Panc1 (cell line): ENCODE results near the gene TSC1. TPM values are rescaled to one million over a fixed set of nuclear protein-coding genes. Genes with fewer than 3 reads are reported as not detected.

Experiments used
- ATAC-seq: fragments of 200-7000 bp; cut with Tn5 transposase; 2 replicates; pipeline ENCODE4 v1.9.1; 2020; ENCODE audit warnings: mild to moderate bottlenecking, moderate library complexity
- BruUV-seq: library from RNA; stranded (reverse); fragments of 400-500 nt; replicated peaks from 2 replicates; lab custom pipeline; 2021; lab: Mats Ljungman, UMichigan
- CTCF ChIA-PET: fragments of 300-600 bp; sonication (Branson Sonifier 250); formaldehyde crosslinking; loops from one replicate; lab custom pipeline; 2022; ENCODE audit warnings: antibody characterized with exemption; lab: Charles Lee
- POLR2A ChIA-PET: fragments of 300-600 bp; sonication (Branson Sonifier 250); formaldehyde crosslinking; loops from one replicate; lab custom pipeline; 2022; ENCODE audit warnings: antibody characterized with exemption; lab: Charles Lee
- DNase-seq: peaks from one replicate; pipeline ENCODE4 v3.0.0-alpha.2; 2010; ENCODE audit warnings: low read depth, low spot score
- H3K27ac ChIP-seq: 2 replicates; pipeline ENCODE4 v1.5.1; 2011; ENCODE audit warnings: mild to moderate bottlenecking, low read length, inconsistent platforms
- H3K27me3 ChIP-seq: fragments of 200-500 bp; sonication (Bioruptor generic); 2 replicates; pipeline ENCODE4 v1.6.0; 2014; ENCODE audit warnings: low read length, inconsistent platforms; ENCODE audit not compliant: control insufficient read depth, insufficient read depth
- H3K36me3 ChIP-seq: fragments of 200-500 bp; sonication (Bioruptor generic); 2 replicates; pipeline ENCODE4 v1.5.1; 2014; ENCODE audit warnings: inconsistent platforms, mild to moderate bottlenecking, low read length, moderate library complexity; ENCODE audit not compliant: control insufficient read depth, insufficient read depth
- H3K4me1 ChIP-seq: 2 replicates; pipeline ENCODE4 v1.5.1; 2011; ENCODE audit warnings: inconsistent platforms, mild to moderate bottlenecking, low read length, moderate library complexity; ENCODE audit not compliant: control insufficient read depth, insufficient read depth
- H3K4me3 ChIP-seq, 2 experiments: 2 replicates each; pipeline ENCODE4 v1.5.1; 2011 to 2012; ENCODE audit warnings: low read depth in 2 of 2, low read length in 2 of 2, mild to moderate bottlenecking in 2 of 2, inconsistent platforms in 1 of 2, moderate library complexity in 1 of 2
- H3K9me3 ChIP-seq: fragments of 200-500 bp; sonication (Bioruptor generic); 2 replicates; pipeline ENCODE4 v1.5.1; 2014; ENCODE audit warnings: low read depth, mild to moderate bottlenecking, inconsistent platforms, low read length, moderate library complexity; ENCODE audit not compliant: control insufficient read depth, insufficient read depth
- POLR2AphosphoS5 ChIP-seq: IDR thresholded peaks from 2 replicates; pipeline ENCODE4 v1.6.1; 2012; ENCODE audit warnings: mild to moderate bottlenecking, low read depth, low read length, moderate library complexity
- SIN3A ChIP-seq: IDR thresholded peaks from 2 replicates; pipeline ENCODE4 v1.6.1; 2012; ENCODE audit warnings: low read depth, mild to moderate bottlenecking, low read length, moderate library complexity, borderline replicate concordance; ENCODE audit not compliant: insufficient read depth
- TCF7L2 ChIP-seq: IDR thresholded peaks from 2 replicates; pipeline ENCODE4 v1.6.1; 2011; ENCODE audit warnings: mild to moderate bottlenecking, low read depth, low read length, inconsistent platforms
- in situ Hi-C: cut with HindIII; loops from 2 replicates; pipeline ENCODE4 v1.10.0; 2016; ENCODE audit warnings: low sequenced_read_pairs, low pct_unique_long_range_greater_than_20kb
- intact Hi-C: fragments of 100-400 bp; cut with micrococcal nuclease; formaldehyde crosslinking; loops from one replicate; pipeline ENCODE4 v1.10.0; 2022; ENCODE audit not compliant: unreplicated experiment
- total RNA-seq: library from RNA; stranded (reverse); gene quantifications from one replicate; pipeline ENCODE4 v1.2.1, GENCODE V29; 2021; ENCODE audit not compliant: unreplicated experiment
- TF ChIP-seq, protein P1 (sequence below): fragments of 450-650 bp; IDR thresholded peaks from 2 replicates; pipeline ENCODE4 v1.5.1; 2017; ENCODE audit warnings: mild to moderate bottlenecking
- TF ChIP-seq, protein P2 (sequence below), 2 experiments: IDR thresholded peaks; 2 replicates each; pipeline ENCODE4 v1.6.1; 2011 to 2012; ENCODE audit warnings: low read depth in 2 of 2, control low read depth in 1 of 2, low read length in 1 of 2, mild to moderate bottlenecking in 1 of 2, moderate library complexity in 1 of 2; ENCODE audit not compliant: insufficient read depth in 1 of 2

TSC1 gene
- total RNA-seq, 1 experiment from 2014 or later, result 27.4 TPM

DNA sequence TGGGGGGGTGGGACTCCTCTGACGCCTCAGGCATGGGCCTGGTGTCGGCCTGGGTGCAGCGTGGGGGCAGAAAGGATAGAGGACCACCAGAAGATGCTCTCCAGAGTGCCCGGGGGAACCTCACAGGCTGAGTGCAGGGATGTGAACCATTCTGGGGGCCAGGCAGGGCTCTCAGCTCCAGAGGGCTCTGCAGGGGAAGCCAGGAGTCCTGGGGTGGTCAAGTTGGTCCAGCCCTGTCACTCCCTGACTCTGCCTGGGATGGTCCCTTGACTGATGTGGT, 40.6 kb upstream of the TSC1 start:
- BruUV-seq, result no TSS peak
- TF ChIP-seq SIN3A (no peak), TCF7L2 (no peak), POLR2AphosphoS5 (no peak)
- TF ChIP-seq, protein P1, sequence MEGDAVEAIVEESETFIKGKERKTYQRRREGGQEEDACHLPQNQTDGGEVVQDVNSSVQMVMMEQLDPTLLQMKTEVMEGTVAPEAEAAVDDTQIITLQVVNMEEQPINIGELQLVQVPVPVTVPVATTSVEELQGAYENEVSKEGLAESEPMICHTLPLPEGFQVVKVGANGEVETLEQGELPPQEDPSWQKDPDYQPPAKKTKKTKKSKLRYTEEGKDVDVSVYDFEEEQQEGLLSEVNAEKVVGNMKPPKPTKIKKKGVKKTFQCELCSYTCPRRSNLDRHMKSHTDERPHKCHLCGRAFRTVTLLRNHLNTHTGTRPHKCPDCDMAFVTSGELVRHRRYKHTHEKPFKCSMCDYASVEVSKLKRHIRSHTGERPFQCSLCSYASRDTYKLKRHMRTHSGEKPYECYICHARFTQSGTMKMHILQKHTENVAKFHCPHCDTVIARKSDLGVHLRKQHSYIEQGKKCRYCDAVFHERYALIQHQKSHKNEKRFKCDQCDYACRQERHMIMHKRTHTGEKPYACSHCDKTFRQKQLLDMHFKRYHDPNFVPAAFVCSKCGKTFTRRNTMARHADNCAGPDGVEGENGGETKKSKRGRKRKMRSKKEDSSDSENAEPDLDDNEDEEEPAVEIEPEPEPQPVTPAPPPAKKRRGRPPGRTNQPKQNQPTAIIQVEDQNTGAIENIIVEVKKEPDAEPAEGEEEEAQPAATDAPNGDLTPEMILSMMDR, result no peak
- TF ChIP-seq, protein P2, sequence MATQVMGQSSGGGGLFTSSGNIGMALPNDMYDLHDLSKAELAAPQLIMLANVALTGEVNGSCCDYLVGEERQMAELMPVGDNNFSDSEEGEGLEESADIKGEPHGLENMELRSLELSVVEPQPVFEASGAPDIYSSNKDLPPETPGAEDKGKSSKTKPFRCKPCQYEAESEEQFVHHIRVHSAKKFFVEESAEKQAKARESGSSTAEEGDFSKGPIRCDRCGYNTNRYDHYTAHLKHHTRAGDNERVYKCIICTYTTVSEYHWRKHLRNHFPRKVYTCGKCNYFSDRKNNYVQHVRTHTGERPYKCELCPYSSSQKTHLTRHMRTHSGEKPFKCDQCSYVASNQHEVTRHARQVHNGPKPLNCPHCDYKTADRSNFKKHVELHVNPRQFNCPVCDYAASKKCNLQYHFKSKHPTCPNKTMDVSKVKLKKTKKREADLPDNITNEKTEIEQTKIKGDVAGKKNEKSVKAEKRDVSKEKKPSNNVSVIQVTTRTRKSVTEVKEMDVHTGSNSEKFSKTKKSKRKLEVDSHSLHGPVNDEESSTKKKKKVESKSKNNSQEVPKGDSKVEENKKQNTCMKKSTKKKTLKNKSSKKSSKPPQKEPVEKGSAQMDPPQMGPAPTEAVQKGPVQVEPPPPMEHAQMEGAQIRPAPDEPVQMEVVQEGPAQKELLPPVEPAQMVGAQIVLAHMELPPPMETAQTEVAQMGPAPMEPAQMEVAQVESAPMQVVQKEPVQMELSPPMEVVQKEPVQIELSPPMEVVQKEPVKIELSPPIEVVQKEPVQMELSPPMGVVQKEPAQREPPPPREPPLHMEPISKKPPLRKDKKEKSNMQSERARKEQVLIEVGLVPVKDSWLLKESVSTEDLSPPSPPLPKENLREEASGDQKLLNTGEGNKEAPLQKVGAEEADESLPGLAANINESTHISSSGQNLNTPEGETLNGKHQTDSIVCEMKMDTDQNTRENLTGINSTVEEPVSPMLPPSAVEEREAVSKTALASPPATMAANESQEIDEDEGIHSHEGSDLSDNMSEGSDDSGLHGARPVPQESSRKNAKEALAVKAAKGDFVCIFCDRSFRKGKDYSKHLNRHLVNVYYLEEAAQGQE (IDR thresholded peaks at IDR 0.05; ENCODE audit: insufficient read depth in 1 of 2, low read depth in 2 of 2, low read length in 1 of 2), result no peak

DNA sequence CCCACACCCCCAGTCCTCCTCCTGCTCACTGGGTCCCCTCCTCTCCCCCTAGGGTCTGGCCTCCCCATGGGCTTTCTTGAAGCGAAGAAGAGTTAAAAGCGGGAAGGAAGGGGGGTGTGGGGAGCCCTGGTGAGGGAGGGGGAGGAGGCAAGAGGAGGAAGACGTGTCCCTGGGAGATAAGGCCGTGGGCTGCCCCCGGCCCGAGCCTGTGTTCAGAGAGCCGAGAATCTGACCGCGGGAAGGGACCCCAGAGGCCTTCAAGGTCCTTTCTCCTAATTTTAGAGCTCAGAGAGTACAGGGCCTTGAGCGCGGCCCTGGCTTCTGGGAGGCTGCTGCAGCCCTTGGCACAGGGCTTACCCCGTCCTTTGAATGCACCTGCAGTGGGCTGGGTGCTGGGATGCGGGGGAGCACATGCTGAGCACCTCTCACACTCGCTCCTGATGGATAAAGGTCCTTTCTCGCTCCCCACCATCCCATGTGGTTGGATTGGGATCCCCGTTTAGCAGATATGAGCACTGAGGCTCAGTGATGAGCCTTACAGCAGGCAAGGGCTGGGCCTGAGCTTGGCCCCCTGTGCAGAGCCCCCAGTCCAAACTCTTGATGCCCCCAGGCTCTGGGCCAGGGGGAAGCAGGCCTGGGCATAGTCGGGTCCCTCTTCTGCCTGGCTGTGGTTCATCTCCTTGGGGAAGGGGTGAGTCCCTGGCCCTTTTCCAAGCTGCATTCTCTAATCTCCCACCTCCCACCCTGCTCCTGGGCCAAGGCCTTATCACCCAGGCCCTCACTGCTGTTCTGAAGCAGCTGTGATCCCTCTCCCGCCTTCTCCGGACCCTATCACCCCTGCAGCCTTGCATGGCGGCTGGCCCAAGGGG, 40.0 kb upstream of the TSC1 start:
- Histone ChIP-seq H3K27ac (no peak overlapping the region), H3K4me1 (no peaks in the 10 kb centered on the region), H3K27me3 (no peaks in the 10 kb centered on the region), H3K9me3 (no peaks in the 10 kb centered on the region), H3K36me3 (no peaks in the 10 kb centered on the region), H3K4me3 (no peak overlapping the region)
- no TSS peak for BruUV-seq
- ChIA-PET CTCF (no interaction called here), POLR2A (no interaction called here)
- intact Hi-C loops, result no loop called here
- TF ChIP-seq TCF7L2 (no peak), SIN3A (no peak), POLR2AphosphoS5 (no peak)
- TF ChIP-seq, protein P1, result no peak
- TF ChIP-seq, protein P2 (IDR thresholded peaks at IDR 0.05; ENCODE audit: insufficient read depth in 1 of 2, low read depth in 2 of 2, low read length in 1 of 2), result no peak
- in situ Hi-C loops, result no loop called here
- no peak for DNase-seq
- no peak for ATAC-seq

More for the DNA sequence above, 40.6 kb upstream of the TSC1 start:
- Histone ChIP-seq H3K9me3 (no peaks in the 10 kb centered on the region), H3K4me3 (no peak overlapping the region), H3K27ac (no peak overlapping the region), H3K36me3 (no peaks in the 10 kb centered on the region), H3K27me3 (no peaks in the 10 kb centered on the region), H3K4me1 (no peaks in the 10 kb centered on the region)
- ChIA-PET CTCF (no interaction called here), POLR2A (no interaction called here)
- intact Hi-C loops (no loop called here), in situ Hi-C loops (no loop called here)
- DNase-seq (no peak), ATAC-seq (no peak)
